Natural killer cell (primary cell): ENCODE measurements around the gene SYNC. TPM values are rescaled to one million over a fixed set of nuclear protein-coding genes. Genes with fewer than 3 reads are reported as not detected.

Source experiments
- ATAC-seq, 3 donors: fragments of 150-1000 bp in 2 of 3; fragments of 200-7000 bp in 1 of 3; cut with Tn5 transposase; 1 replicate in 1 of 3; 2 replicates in 2 of 3; pipeline ENCODE4 v1.10.0; 2021; ENCODE audit warnings: mild to moderate bottlenecking in 2 of 3, moderate library complexity in 2 of 3
- DNase-seq, 2 donors: peaks; one replicate each; pipeline versions ENCODE4 v3.0.0 to v3.0.0-alpha.2; 2013 to 2021; ENCODE audit warnings: mixed read lengths in 1 of 2
- H3K27ac ChIP-seq: one replicate; pipeline ENCODE4 v1.5.1; 2013; ENCODE audit warnings: mild to moderate bottlenecking, low read length
- H3K27me3 ChIP-seq: one replicate; pipeline ENCODE4 v1.6.1; 2013; ENCODE audit warnings: low read length; ENCODE audit not compliant: control insufficient read depth, insufficient read depth
- H3K36me3 ChIP-seq: one replicate; pipeline ENCODE4 v1.6.1; 2013; ENCODE audit warnings: low read length; ENCODE audit not compliant: control insufficient read depth, insufficient read depth
- H3K4me1 ChIP-seq: one replicate; pipeline ENCODE4 v1.6.1; 2013; ENCODE audit warnings: low read length; ENCODE audit not compliant: control insufficient read depth, insufficient read depth
- H3K4me3 ChIP-seq: one replicate; pipeline ENCODE4 v1.5.1; 2013; ENCODE audit warnings: low read length
- H3K9me3 ChIP-seq: one replicate; pipeline ENCODE4 v1.6.1; 2013; ENCODE audit warnings: low read length; ENCODE audit not compliant: control insufficient read depth, insufficient read depth
- H3K27ac Mint-ChIP-seq, 2 donors: one replicate each; pipeline ENCODE4 v1.8.0; 2022; ENCODE audit warnings: mild to moderate bottlenecking in 2 of 2, mixed read lengths in 2 of 2, moderate library complexity in 1 of 2
- H3K27me3 Mint-ChIP-seq, 2 donors: one replicate each; pipeline ENCODE4 v1.8.0; 2022; ENCODE audit warnings: low read depth in 2 of 2, mixed read lengths in 2 of 2
- H3K36me3 Mint-ChIP-seq: one replicate; pipeline ENCODE4 v1.8.0; 2022; ENCODE audit warnings: mixed read lengths
- H3K4me1 Mint-ChIP-seq, 2 donors: one replicate each; pipeline ENCODE4 v1.8.0; 2022; ENCODE audit warnings: mixed read lengths in 2 of 2
- H3K4me3 Mint-ChIP-seq: one replicate; pipeline ENCODE4 v1.8.0; 2022; ENCODE audit warnings: mild to moderate bottlenecking, moderate library complexity, mixed read lengths
- H3K9me3 Mint-ChIP-seq, 2 donors: one replicate each; pipeline ENCODE4 v1.8.0; 2022; ENCODE audit warnings: mixed read lengths in 2 of 2
- WGBS: methylation state at CpG from one replicate; pipeline ENCODE4 v1.1.7; 2013; ENCODE audit warnings: missing lambda C conversion rate; ENCODE audit not compliant: insufficient coverage; 5-methylcytosine and 5-hydroxymethylcytosine counted together
- intact Hi-C: fragments of 100-400 bp; cut with micrococcal nuclease; formaldehyde crosslinking; loops from one replicate; pipeline ENCODE4 v1.14.2; 2022
- total RNA-seq, 4 donors: library from RNA; stranded (reverse); fragments of 120-200 nt in 1 of 4; gene quantifications; one replicate each; pipeline versions ENCODE4 v1.2.3 to v1.2.4, GENCODE V29; 2013 to 2022
- TF ChIP-seq, protein P1 (sequence below): fragments of 200-600 bp; IDR thresholded peaks from one replicate; pipeline ENCODE4 v1.8.0; 2022; ENCODE audit warnings: antibody characterized with exemption

SYNC gene
- total RNA-seq, 3 donors from 2014 or later (not counting 1 experiment from before 2014, with no cell fraction given): not detected

- DNase-seq: peak; percentile 99 to 100
- Mint-ChIP-seq H3K27me3 (no peaks in the 10 kb centered on the region), H3K27ac (peak within 1 kb of the TSS; percentile 94 to 100), H3K36me3 (no peaks in the 10 kb centered on the region), H3K9me3 (no peaks in the 10 kb centered on the region), H3K4me3 (peak within 1 kb of the TSS; percentile 99), H3K4me1 (peaks cover 52 to 53% of the 10 kb centered on the region in 2 donors)
- H3K4me3 ChIP-seq: peak within 1 kb of the TSS; percentile 81
- under 1% methylated on average over 67 of the region's 67 CpGs for WGBS
- TF ChIP-seq, protein P1, sequence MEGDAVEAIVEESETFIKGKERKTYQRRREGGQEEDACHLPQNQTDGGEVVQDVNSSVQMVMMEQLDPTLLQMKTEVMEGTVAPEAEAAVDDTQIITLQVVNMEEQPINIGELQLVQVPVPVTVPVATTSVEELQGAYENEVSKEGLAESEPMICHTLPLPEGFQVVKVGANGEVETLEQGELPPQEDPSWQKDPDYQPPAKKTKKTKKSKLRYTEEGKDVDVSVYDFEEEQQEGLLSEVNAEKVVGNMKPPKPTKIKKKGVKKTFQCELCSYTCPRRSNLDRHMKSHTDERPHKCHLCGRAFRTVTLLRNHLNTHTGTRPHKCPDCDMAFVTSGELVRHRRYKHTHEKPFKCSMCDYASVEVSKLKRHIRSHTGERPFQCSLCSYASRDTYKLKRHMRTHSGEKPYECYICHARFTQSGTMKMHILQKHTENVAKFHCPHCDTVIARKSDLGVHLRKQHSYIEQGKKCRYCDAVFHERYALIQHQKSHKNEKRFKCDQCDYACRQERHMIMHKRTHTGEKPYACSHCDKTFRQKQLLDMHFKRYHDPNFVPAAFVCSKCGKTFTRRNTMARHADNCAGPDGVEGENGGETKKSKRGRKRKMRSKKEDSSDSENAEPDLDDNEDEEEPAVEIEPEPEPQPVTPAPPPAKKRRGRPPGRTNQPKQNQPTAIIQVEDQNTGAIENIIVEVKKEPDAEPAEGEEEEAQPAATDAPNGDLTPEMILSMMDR: no peak
- H3K27me3 ChIP-seq: no peaks in the 10 kb centered on the region
- peak; percentile 82 to 94 (median 84) for ATAC-seq
- H3K9me3 ChIP-seq: no peaks in the 10 kb centered on the region
- peaks cover 36% of the 10 kb centered on the region for H3K4me1 ChIP-seq
- peaks cover 32% of the 10 kb centered on the region for H3K36me3 ChIP-seq
- intact Hi-C loops: loop anchor here (1.0 to 5.0 kb wide), 3 partner anchors 24 to 359 kb away; partner anchors contain the start of genes HDAC1, S100PBP and YARS1
- peak within 1 kb of the TSS; percentile 98 for H3K27ac ChIP-seq
Observed at GRCh38 chr1:32650752-32651460, 51.7 kb downstream of the SYNC start, which contains the start of gene RBBP4. Gene RBBP4, plus strand, starts transcription at chr1:32651208. Its CDS starts 99 bp downstream, at chr1:32651307.

- DNase-seq (peak; percentile 78 to 96), ATAC-seq (peak; percentile 70 to 86 (median 72))
- Histone ChIP-seq H3K9me3 (no peaks in the 10 kb centered on the region), H3K27me3 (no peaks in the 10 kb centered on the region), H3K4me3 (peak within 1 kb of the TSS; percentile 81), H3K27ac (peak within 1 kb of the TSS; percentile 98), H3K36me3 (peaks cover 28% of the 10 kb centered on the region), H3K4me1 (peaks cover 36% of the 10 kb centered on the region)
- TF ChIP-seq, protein P1: no peak
- H3K27me3 Mint-ChIP-seq: no peaks in the 10 kb centered on the region
- no peaks in the 10 kb centered on the region for H3K36me3 Mint-ChIP-seq
- 0% methylated on average over 21 of the region's 21 CpGs for WGBS
- peak within 1 kb of the TSS; percentile 94 to 100 for H3K27ac Mint-ChIP-seq
- peak within 1 kb of the TSS; percentile 99 for H3K4me3 Mint-ChIP-seq
- H3K4me1 Mint-ChIP-seq: peaks cover 46 to 47% of the 10 kb centered on the region in 2 donors
- no peaks in the 10 kb centered on the region for H3K9me3 Mint-ChIP-seq
- intact Hi-C loops: loop anchor here (1.0 to 5.0 kb wide), 3 partner anchors 23 to 358 kb away; partner anchors contain the start of genes HDAC1, S100PBP and YARS1
Observed at GRCh38 chr1:32650248-32650751, 52.3 kb downstream of the SYNC start, which contains the start of gene ZBTB8OS. Gene ZBTB8OS, minus strand, starts transcription at chr1:32650550. Its CDS starts 21 bp downstream, at chr1:32650529.

GRCh38 chr1:32647308-32648134 is 55.0 kb downstream of the SYNC start:
- no peaks in the 10 kb centered on the region for H3K36me3 Mint-ChIP-seq
- DNase-seq: no peak
- H3K4me3 Mint-ChIP-seq: peak overlapping the region; percentile 79
- WGBS: 73% methylated on average over 4 of the region's 6 CpGs
- Histone ChIP-seq H3K9me3 (no peaks in the 10 kb centered on the region), H3K36me3 (peaks cover 6% of the 10 kb centered on the region), H3K27ac (no peak overlapping the region), H3K4me3 (no peak overlapping the region), H3K4me1 (peaks cover 26% of the 10 kb centered on the region), H3K27me3 (no peaks in the 10 kb centered on the region)
- no peaks in the 10 kb centered on the region for H3K9me3 Mint-ChIP-seq
- TF ChIP-seq, protein P1: no peak
- H3K27me3 Mint-ChIP-seq: no peaks in the 10 kb centered on the region
- H3K27ac Mint-ChIP-seq: peak overlapping the region; percentile 66 to 78
- intact Hi-C loops: no loop called here
- no peak for ATAC-seq
- peaks cover 33 to 35% of the 10 kb centered on the region in 2 donors for H3K4me1 Mint-ChIP-seq
